ENCODE measurements around the gene ETS1. TPM values are rescaled to one million over a fixed set of nuclear protein-coding genes. Genes with fewer than 3 reads are reported as not detected.

ETS1 gene
- polyA plus RNA-seq, 1 donor from 2014 or later: 0.42 TPM

- Histone ChIP-seq H3K9me2 (ENCODE audit: insufficient read depth, low read length) (no peaks in the 10 kb centered on the region), H2AFZ (ENCODE audit: low read depth, low read length) (no peak overlapping the region), H3K9me3 (ENCODE audit: low read length) (no peaks in the 10 kb centered on the region), H3K4me3 (ENCODE audit: low read length) (no peak overlapping the region), H3K27me3 (ENCODE audit: insufficient read depth, low read depth, low read length) (no peaks in the 10 kb centered on the region), H3K9ac (ENCODE audit: low read length) (no peak overlapping the region), H3K79me2 (replicated peaks; ENCODE audit: insufficient read depth, low read length) (no peaks in the 10 kb centered on the region), H3K4me2 (ENCODE audit: low read length) (no peak overlapping the region), H3F3A (ENCODE audit: insufficient read depth, low read length, poor library complexity, severe bottlenecking) (no peaks in the 10 kb centered on the region), H4K20me1 (ENCODE audit: insufficient read depth) (no peaks in the 10 kb centered on the region), H3K36me3 (ENCODE audit: insufficient read depth, low read length) (no peaks in the 10 kb centered on the region), H3K27ac (ENCODE audit: low read length) (no peak overlapping the region)
- TF ChIP-seq REST (IDR thresholded peaks at IDR 0.05; ENCODE audit: borderline replicate concordance) (no peak), POLR2AphosphoS5 (IDR thresholded peaks at IDR 0.05) (no peak), EP300 (conservative IDR thresholded peaks at IDR 0.05; ENCODE audit: poor library complexity, severe bottlenecking) (no peak), MXI1 (conservative IDR thresholded peaks at IDR 0.05; ENCODE audit: poor library complexity, severe bottlenecking) (no peak), EZH2 (IDR thresholded peaks at IDR 0.05; ENCODE audit: borderline replicate concordance, insufficient read depth, low read length, poor library complexity, severe bottlenecking) (no peak), SMC3 (conservative IDR thresholded peaks at IDR 0.05; ENCODE audit: poor library complexity) (no peak), RAD21 (conservative IDR thresholded peaks at IDR 0.05) (no peak), TAF1 (IDR thresholded peaks at IDR 0.05; ENCODE audit: low read depth) (no peak)
- TF ChIP-seq, protein P1, sequence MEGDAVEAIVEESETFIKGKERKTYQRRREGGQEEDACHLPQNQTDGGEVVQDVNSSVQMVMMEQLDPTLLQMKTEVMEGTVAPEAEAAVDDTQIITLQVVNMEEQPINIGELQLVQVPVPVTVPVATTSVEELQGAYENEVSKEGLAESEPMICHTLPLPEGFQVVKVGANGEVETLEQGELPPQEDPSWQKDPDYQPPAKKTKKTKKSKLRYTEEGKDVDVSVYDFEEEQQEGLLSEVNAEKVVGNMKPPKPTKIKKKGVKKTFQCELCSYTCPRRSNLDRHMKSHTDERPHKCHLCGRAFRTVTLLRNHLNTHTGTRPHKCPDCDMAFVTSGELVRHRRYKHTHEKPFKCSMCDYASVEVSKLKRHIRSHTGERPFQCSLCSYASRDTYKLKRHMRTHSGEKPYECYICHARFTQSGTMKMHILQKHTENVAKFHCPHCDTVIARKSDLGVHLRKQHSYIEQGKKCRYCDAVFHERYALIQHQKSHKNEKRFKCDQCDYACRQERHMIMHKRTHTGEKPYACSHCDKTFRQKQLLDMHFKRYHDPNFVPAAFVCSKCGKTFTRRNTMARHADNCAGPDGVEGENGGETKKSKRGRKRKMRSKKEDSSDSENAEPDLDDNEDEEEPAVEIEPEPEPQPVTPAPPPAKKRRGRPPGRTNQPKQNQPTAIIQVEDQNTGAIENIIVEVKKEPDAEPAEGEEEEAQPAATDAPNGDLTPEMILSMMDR (IDR thresholded peaks at IDR 0.05; ENCODE audit: poor library complexity, severe bottlenecking): no peak
These were observed 166.4 kb downstream of the ETS1 start for GRCh38 chr11:128420951-128421350.

DNA sequence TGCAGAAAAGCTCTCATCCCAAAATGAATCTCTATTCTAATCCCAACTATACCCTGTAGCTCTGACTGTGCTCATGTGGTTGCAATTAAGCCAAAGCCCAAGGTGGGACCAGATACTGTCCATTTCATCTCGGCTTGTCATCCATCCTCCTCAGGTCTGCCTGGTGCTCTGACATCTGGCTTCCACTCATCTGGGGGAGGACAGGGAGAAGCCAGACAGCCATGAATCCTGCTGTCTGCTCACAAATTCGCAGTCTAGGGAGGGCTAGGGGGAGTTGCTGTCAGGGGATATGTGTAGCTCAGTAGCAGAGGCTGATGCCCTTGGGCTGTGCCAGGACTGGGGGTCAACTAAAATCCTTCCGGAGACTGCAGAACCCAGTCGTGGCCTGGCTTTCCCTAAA, 167.1 kb downstream of the ETS1 start:
- Histone ChIP-seq H3K27ac (ENCODE audit: low read length) (no peak overlapping the region), H3K4me2 (ENCODE audit: low read length) (no peak overlapping the region), H3K4me3 (ENCODE audit: low read length) (no peak overlapping the region), H3K36me3 (ENCODE audit: insufficient read depth, low read length) (no peaks in the 10 kb centered on the region), H3F3A (ENCODE audit: insufficient read depth, low read length, poor library complexity, severe bottlenecking) (no peaks in the 10 kb centered on the region), H2AFZ (ENCODE audit: low read depth, low read length) (no peak overlapping the region), H3K9me3 (ENCODE audit: low read length) (no peaks in the 10 kb centered on the region), H3K9ac (ENCODE audit: low read length) (no peak overlapping the region), H4K20me1 (ENCODE audit: insufficient read depth) (no peaks in the 10 kb centered on the region), H3K9me2 (ENCODE audit: insufficient read depth, low read length) (no peaks in the 10 kb centered on the region), H3K27me3 (ENCODE audit: insufficient read depth, low read depth, low read length) (no peaks in the 10 kb centered on the region), H3K79me2 (replicated peaks; ENCODE audit: insufficient read depth, low read length) (no peaks in the 10 kb centered on the region)
- no peak for TF ChIP-seq POLR2AphosphoS5 (IDR thresholded peaks at IDR 0.05)
- no peak for TF ChIP-seq MXI1 (conservative IDR thresholded peaks at IDR 0.05; ENCODE audit: poor library complexity, severe bottlenecking)
- TF ChIP-seq EZH2 (IDR thresholded peaks at IDR 0.05; ENCODE audit: borderline replicate concordance, insufficient read depth, low read length, poor library complexity, severe bottlenecking): no peak
- no peak for TF ChIP-seq RAD21 (conservative IDR thresholded peaks at IDR 0.05)
- no peak for TF ChIP-seq EP300 (conservative IDR thresholded peaks at IDR 0.05; ENCODE audit: poor library complexity, severe bottlenecking)
